ENCODE measurements around the gene RNU5B-1. TPM values are rescaled to one million over a fixed set of nuclear protein-coding genes. Genes with fewer than 3 reads are reported as not detected.

RNU5B-1 gene
- total and polyA plus RNA-seq, 4 donors = not detected

DNA sequence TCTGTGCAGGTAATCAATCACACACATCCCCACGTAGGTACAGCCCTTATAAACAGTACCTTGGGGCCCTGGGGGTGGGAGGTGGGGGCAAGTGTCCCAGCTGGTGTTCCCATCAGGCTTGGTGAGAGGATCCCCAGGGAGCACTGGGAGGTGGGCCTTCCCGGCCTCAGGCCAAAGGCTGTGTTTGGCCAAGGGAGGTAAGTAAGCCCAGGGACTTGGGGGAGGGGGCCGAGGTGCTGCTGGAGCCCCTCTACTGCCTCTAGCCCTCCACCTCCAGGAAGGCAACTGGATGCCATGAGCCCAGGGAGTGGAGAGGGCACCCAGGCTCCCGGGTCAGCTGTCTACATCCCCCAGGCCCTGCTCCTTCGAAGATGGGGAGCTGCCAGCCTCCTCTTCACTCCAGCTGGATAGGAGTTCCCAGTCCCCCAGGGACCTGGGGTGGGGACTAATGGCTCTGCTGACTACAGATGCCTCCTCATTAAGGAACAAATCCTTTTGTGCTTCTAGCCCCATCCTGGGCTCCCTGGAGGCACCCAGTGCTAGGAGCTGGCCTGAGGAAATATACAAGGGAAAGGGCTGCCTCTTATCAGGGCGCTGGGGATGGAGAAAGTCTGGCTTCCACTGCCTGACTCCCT lies 33.1 kb downstream of the RNU5B-1 start:
- H3K9ac ChIP-seq (ENCODE audit: low read depth in 1 of 2, low read length in 2 of 2) = no peak overlapping the region
- H3K27me3 ChIP-seq (ENCODE audit: control insufficient read depth in 4 of 4, insufficient read depth in 4 of 4, low read length in 3 of 4) = no peaks in the 10 kb centered on the region
- H3K27ac ChIP-seq (ENCODE audit: low read depth in 1 of 2, low read length in 2 of 2) = no peak overlapping the region
- no peak for DNase-seq (ENCODE audit: low spot score)
- H3K4me3 ChIP-seq (ENCODE audit: low read depth in 1 of 3, low read length in 3 of 3) = no peak overlapping the region
- no peak for TF ChIP-seq FOXA1 (IDR thresholded peaks at IDR 0.05)
- H3K36me3 ChIP-seq (ENCODE audit: control insufficient read depth in 4 of 4, insufficient read depth in 3 of 4, low read depth in 1 of 4, low read length in 3 of 4) = no peaks in the 10 kb centered on the region
- 76% methylated on average over 6 of the region's 6 CpGs for WGBS
- no peaks in the 10 kb centered on the region for H3K9me3 ChIP-seq (ENCODE audit: control insufficient read depth in 4 of 4, low read length in 3 of 4)
- no peaks in the 10 kb centered on the region for H3K4me1 ChIP-seq (ENCODE audit: control insufficient read depth in 4 of 4, insufficient read depth in 4 of 4, low read length in 3 of 4)

DNA sequence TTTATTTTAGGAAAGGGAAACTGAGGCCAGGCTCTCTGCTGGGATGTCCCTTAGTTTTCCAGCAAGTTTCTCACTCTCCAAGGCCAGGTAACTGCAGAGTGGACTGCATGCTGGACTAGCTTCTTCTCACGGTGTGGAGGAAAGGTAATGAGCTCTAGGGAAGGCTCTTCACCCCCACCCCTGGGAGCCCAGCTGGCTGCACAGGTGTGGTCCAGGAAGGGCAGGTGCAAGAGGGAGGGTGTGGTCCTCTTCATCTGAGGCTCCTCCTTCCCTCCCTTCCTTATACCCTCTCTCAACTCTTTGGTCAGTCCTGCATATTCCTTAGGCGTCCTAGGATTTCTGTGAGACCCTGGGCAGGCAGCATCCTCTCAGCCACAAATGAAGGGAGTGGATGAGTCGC lies 33.9 kb downstream of the RNU5B-1 start:
- no peaks in the 10 kb centered on the region for H3K27me3 ChIP-seq (ENCODE audit: control insufficient read depth in 4 of 4, insufficient read depth in 4 of 4, low read length in 3 of 4)
- no peaks in the 10 kb centered on the region for H3K9me3 ChIP-seq (ENCODE audit: control insufficient read depth in 4 of 4, low read length in 3 of 4)
- H3K9ac ChIP-seq (ENCODE audit: low read depth in 1 of 2, low read length in 2 of 2) = no peak overlapping the region
- 74% methylated on average over 3 of the region's 3 CpGs for WGBS
- H3K27ac ChIP-seq (ENCODE audit: low read depth in 1 of 2, low read length in 2 of 2) = no peak overlapping the region
- DNase-seq (ENCODE audit: low spot score) = no peak
- no peak overlapping the region for H3K4me3 ChIP-seq (ENCODE audit: low read depth in 1 of 3, low read length in 3 of 3)
- H3K36me3 ChIP-seq (ENCODE audit: control insufficient read depth in 4 of 4, insufficient read depth in 3 of 4, low read depth in 1 of 4, low read length in 3 of 4) = no peaks in the 10 kb centered on the region
- no peak for TF ChIP-seq FOXA2 (IDR thresholded peaks at IDR 0.05)
- TF ChIP-seq RAD21 (IDR thresholded peaks at IDR 0.05) = no peak
- TF ChIP-seq EGR1 (IDR thresholded peaks at IDR 0.05; ENCODE audit: low read depth in 2 of 2) = no peak
- TF ChIP-seq TAF1 (conservative IDR thresholded peaks at IDR 0.05) = no peak
- TF ChIP-seq JUND (IDR thresholded peaks at IDR 0.05) = no peak
- TF ChIP-seq, protein P1, sequence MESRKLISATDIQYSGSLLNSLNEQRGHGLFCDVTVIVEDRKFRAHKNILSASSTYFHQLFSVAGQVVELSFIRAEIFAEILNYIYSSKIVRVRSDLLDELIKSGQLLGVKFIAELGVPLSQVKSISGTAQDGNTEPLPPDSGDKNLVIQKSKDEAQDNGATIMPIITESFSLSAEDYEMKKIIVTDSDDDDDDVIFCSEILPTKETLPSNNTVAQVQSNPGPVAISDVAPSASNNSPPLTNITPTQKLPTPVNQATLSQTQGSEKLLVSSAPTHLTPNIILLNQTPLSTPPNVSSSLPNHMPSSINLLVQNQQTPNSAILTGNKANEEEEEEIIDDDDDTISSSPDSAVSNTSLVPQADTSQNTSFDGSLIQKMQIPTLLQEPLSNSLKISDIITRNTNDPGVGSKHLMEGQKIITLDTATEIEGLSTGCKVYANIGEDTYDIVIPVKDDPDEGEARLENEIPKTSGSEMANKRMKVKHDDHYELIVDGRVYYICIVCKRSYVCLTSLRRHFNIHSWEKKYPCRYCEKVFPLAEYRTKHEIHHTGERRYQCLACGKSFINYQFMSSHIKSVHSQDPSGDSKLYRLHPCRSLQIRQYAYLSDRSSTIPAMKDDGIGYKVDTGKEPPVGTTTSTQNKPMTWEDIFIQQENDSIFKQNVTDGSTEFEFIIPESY (IDR thresholded peaks at IDR 0.05) = no peak
- TF ChIP-seq, protein P2, sequence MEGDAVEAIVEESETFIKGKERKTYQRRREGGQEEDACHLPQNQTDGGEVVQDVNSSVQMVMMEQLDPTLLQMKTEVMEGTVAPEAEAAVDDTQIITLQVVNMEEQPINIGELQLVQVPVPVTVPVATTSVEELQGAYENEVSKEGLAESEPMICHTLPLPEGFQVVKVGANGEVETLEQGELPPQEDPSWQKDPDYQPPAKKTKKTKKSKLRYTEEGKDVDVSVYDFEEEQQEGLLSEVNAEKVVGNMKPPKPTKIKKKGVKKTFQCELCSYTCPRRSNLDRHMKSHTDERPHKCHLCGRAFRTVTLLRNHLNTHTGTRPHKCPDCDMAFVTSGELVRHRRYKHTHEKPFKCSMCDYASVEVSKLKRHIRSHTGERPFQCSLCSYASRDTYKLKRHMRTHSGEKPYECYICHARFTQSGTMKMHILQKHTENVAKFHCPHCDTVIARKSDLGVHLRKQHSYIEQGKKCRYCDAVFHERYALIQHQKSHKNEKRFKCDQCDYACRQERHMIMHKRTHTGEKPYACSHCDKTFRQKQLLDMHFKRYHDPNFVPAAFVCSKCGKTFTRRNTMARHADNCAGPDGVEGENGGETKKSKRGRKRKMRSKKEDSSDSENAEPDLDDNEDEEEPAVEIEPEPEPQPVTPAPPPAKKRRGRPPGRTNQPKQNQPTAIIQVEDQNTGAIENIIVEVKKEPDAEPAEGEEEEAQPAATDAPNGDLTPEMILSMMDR (IDR thresholded peaks at IDR 0.05; ENCODE audit: low read depth, low read length, missing input control) = no peak
- TF ChIP-seq, protein P3, sequence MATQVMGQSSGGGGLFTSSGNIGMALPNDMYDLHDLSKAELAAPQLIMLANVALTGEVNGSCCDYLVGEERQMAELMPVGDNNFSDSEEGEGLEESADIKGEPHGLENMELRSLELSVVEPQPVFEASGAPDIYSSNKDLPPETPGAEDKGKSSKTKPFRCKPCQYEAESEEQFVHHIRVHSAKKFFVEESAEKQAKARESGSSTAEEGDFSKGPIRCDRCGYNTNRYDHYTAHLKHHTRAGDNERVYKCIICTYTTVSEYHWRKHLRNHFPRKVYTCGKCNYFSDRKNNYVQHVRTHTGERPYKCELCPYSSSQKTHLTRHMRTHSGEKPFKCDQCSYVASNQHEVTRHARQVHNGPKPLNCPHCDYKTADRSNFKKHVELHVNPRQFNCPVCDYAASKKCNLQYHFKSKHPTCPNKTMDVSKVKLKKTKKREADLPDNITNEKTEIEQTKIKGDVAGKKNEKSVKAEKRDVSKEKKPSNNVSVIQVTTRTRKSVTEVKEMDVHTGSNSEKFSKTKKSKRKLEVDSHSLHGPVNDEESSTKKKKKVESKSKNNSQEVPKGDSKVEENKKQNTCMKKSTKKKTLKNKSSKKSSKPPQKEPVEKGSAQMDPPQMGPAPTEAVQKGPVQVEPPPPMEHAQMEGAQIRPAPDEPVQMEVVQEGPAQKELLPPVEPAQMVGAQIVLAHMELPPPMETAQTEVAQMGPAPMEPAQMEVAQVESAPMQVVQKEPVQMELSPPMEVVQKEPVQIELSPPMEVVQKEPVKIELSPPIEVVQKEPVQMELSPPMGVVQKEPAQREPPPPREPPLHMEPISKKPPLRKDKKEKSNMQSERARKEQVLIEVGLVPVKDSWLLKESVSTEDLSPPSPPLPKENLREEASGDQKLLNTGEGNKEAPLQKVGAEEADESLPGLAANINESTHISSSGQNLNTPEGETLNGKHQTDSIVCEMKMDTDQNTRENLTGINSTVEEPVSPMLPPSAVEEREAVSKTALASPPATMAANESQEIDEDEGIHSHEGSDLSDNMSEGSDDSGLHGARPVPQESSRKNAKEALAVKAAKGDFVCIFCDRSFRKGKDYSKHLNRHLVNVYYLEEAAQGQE (IDR thresholded peaks at IDR 0.05) = no peak
- H3K4me1 ChIP-seq (ENCODE audit: control insufficient read depth in 4 of 4, insufficient read depth in 4 of 4, low read length in 3 of 4) = no peaks in the 10 kb centered on the region

DNA sequence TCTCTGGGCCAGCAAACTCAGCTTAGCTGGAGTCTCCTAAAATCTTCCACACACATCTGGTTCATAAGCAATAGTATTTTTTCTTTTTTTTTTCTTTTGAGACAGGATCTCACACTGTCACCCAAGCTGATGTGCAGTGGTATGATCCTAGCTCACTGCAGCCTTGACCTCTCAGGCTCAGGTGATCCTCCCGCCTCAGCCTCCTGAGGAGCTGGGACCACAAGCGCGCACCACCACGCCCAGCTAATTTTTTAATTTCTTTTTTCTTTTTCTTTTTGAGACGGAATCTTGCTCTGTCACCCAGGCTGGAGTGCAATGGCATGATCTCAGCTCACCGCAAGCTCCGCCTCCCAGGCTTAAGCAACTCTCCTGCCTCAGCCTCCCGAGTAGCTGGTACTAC lies 34.3 kb downstream of the RNU5B-1 start:
- no peaks in the 10 kb centered on the region for H3K36me3 ChIP-seq (ENCODE audit: control insufficient read depth in 4 of 4, insufficient read depth in 3 of 4, low read depth in 1 of 4, low read length in 3 of 4)
- no peaks in the 10 kb centered on the region for H3K27me3 ChIP-seq (ENCODE audit: control insufficient read depth in 4 of 4, insufficient read depth in 4 of 4, low read length in 3 of 4)
- H3K9ac ChIP-seq (ENCODE audit: low read depth in 1 of 2, low read length in 2 of 2) = no peak overlapping the region
- H3K9me3 ChIP-seq (ENCODE audit: control insufficient read depth in 4 of 4, low read length in 3 of 4) = no peaks in the 10 kb centered on the region
- H3K27ac ChIP-seq (ENCODE audit: low read depth in 1 of 2, low read length in 2 of 2) = no peak overlapping the region
- DNase-seq (ENCODE audit: low spot score) = no peak
- no peak overlapping the region for H3K4me3 ChIP-seq (ENCODE audit: low read depth in 1 of 3, low read length in 3 of 3)
- TF ChIP-seq RAD21 (IDR thresholded peaks at IDR 0.05) (no peak), JUND (IDR thresholded peaks at IDR 0.05) (no peak), FOXA2 (IDR thresholded peaks at IDR 0.05) (no peak), HNF4A (conservative IDR thresholded peaks at IDR 0.05) (no peak)
- TF ChIP-seq, protein P4, sequence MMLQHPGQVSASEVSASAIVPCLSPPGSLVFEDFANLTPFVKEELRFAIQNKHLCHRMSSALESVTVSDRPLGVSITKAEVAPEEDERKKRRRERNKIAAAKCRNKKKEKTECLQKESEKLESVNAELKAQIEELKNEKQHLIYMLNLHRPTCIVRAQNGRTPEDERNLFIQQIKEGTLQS (IDR thresholded peaks at IDR 0.05) = no peak
- TF ChIP-seq, protein P5, sequence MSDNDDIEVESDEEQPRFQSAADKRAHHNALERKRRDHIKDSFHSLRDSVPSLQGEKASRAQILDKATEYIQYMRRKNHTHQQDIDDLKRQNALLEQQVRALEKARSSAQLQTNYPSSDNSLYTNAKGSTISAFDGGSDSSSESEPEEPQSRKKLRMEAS (IDR thresholded peaks at IDR 0.05) = no peak
- 95% methylated on average over 8 of the region's 8 CpGs for WGBS
- H3K4me1 ChIP-seq (ENCODE audit: control insufficient read depth in 4 of 4, insufficient read depth in 4 of 4, low read length in 3 of 4) = no peaks in the 10 kb centered on the region

Data from liver (tissue), 9 donors.